22Rv1 (cell line): ENCODE results near the gene RPS14.

Experiments
- CTCF ChIP-seq: fragments of 450-650 bp; IDR thresholded peaks from 2 replicates; pipeline ENCODE4 v1.5.1; 2017; ENCODE audit warnings: mild to moderate bottlenecking
- ZFX ChIP-seq: fragments of 450-650 bp; IDR thresholded peaks from 2 replicates; pipeline ENCODE4 v1.6.1; 2017; ENCODE audit warnings: antibody characterized with exemption, borderline replicate concordance

- TF ChIP-seq CTCF (no peak), ZFX (no peak)
Measured at GRCh38 chr5:150399524-150400211, 49.9 kb downstream of the RPS14 start.
